NCI-H1105 treated with DMSO at 0.1 percent for 48 hours (cell line): ENCODE measurements around the gene UBN2.
"Not testable (repeated sequence)": the region's sequence is repeated elsewhere in the genome, so short reads cannot be mapped to it uniquely, and the experiment has no call there.

ENCODE experiments used
- DNase-seq: peaks from one replicate; lab custom pipeline; 2025; lab: John Stamatoyannopoulos, UW

The UBN2 gene

DNA sequence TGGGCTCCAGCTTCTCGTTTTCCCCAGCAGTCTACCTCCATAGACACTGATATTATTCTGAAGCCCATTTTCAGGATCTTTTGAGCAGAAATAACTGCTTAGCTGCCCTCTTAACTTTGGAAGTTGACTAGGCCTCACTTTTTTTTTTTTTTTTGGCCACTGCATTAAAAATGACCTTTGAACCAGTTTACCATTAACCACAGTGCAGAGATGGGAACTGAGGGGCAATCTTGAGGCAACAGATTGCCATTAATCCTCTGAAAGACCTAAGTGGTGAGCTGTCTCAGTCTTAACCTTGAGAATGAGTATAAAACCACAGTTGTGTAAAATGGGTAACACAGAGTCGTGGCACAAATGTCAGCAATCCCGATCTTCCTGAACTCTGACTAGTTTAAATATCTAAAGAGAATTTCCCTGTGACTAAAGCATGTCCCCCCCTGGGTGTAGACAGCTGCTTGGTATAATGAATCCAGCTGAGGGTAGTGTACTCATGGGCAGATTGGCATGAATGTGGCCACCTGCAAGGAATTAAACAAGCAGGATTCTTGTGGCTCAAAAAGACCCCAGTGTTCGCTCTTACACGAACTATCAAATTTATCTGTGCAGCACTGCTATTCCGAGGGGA is 64.0 kb downstream of the UBN2 start:
- no peak for DNase-seq

DNA sequence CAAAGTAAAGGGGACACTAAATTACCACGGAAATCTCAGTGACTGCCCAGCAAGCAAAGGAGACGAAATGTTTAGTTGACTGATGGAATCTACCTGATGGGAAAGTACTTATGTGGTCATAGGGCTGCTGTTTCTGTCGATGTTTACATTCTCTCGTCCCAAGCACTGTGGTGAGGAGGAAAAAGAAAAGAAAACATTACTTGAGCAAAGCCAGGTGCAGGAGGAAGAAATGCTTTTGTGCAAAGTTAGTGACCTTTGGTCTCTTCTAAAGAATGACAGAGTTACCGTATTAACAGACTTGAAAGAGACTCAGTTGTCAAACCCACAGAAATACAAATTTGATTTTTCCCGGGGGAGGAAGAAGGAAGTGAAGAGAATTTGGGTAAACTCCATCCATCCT is 66.8 kb downstream of the UBN2 start:
- no peak for DNase-seq

GRCh38 chr7:139299296-139299695 is 68.3 kb downstream of the UBN2 start:
- no peak for DNase-seq

GRCh38 chr7:139300390-139300789 is 69.4 kb downstream of the UBN2 start:
- no peak for DNase-seq

- DNase-seq: no peak
Measured at GRCh38 chr7:139304517-139304916, 73.5 kb downstream of the UBN2 start.

- DNase-seq: no peak
Measured at GRCh38 chr7:139317939-139318505, 87.0 kb downstream of the UBN2 start.

- no peak for DNase-seq
Measured at GRCh38 chr7:139321071-139321745, 90.2 kb downstream of the UBN2 start.

DNA sequence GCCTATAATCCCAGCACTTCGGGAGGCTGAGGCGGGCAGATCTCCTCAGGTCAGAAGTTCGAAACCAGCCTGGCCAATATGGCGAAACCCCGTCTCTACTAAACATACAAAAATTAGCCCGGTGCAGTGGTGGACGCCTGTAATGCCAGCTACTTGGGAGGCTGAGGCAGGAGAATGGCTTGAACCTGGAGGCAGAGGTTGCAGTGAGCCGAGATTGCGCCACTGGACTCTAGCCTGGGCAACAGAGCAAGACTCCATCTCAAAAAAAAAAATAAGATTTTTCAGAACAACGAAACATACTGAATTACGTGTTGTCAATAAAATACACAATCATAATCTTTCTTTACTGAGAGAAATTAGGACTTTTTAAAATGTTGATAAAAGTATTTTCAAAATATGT is 93.7 kb downstream of the UBN2 start:
- DNase-seq: not testable (repeated sequence)

- no peak for DNase-seq
Measured at GRCh38 chr7:139328375-139328774, 97.3 kb downstream of the UBN2 start.

GRCh38 chr7:139329119-139329518 is 98.1 kb downstream of the UBN2 start:
- no peak for DNase-seq

- no peak for DNase-seq
Measured at GRCh38 chr7:139330333-139331030, 99.4 kb downstream of the UBN2 start.

DNA sequence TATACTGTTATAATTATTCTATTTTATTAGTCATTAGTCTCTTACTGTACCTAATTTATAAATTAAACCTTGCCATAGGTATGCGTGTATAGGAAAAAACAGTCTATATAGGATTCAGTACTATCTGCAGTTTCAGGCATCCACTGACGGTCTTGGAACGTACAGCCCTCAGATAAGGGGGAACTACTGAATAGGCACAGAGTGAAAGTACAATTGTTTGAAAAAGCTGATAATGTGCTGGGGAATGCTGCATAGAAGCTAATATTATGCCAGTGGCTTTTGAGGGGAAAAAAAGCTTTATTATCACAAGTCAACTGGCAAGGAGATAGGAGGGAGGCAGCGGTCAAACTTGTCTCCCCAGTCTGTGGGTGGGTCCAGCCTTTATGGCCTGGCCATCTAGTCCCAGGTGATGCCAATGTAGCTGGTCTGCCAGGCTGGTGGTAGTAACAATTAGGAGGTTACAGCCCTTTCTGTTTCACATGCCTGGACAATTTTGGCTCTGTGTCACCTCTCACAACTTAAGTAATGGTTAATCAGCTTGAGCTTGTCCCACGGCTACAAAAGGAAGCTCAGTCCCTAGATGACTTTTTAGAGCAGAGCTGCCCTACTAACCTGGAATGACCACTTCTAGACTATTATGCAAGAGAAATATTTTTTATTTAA is 101.8 kb downstream of the UBN2 start:
- DNase-seq: no peak

DNA sequence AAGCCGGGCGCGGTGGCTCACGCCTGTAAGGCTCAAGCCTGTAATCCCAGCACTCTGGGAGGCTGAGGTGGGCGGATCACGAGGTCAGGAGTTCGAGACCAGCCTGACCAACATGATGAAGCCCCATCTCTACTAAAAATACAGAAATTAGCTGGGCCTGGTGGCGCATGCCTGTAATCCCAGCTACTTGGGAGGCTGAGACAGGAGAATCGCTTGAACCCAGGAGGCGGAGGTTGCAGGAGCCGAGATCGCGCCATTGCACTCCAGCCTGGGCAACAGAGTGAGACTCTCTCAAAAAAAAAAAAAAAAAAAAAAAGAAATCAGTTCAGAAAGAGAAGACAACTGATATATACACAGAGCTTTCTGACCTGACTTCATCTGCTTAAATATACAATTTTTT is 102.4 kb downstream of the UBN2 start:
- not testable (repeated sequence) for DNase-seq

- no peak for DNase-seq
Measured at GRCh38 chr7:139334399-139335150, 103.5 kb downstream of the UBN2 start.

DNA sequence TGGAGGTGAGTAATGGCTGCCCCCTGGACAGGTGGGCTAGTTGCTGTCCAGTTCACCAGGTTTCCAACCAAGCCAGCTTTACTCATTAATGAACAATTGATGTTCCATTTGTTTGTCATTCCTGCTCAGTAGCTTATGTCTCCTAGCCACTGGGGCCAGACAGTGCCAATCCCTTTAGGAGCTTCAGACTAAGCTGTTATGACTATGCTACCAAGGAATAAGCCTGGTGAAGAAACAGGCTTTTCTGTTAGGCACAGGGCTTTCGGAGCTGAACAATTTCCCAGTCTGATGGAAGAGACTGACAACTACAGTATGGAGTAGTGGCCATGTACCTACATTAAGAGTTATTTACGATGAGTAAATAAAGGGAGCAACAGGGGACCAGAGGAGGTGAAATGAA is 108.0 kb downstream of the UBN2 start:
- DNase-seq: no peak

GRCh38 chr7:139339698-139340036 is 108.6 kb downstream of the UBN2 start:
- no peak for DNase-seq

- DNase-seq: peak; percentile 99
Measured at GRCh38 chr7:139340037-139340807, 109.2 kb downstream of the UBN2 start.

DNA sequence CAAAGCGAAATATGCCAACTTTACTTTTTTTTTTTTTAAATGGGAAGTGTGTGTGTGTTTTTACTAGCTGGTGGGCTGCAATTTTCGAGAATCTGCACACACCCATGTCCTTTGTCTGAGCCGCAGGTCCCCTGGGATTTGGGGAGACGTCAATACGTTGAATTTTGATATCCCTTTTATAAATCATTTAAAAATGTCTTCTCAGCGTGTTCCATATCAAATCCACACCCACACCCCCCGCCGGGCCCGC is 109.7 kb downstream of the UBN2 start:
- no peak for DNase-seq

DNA sequence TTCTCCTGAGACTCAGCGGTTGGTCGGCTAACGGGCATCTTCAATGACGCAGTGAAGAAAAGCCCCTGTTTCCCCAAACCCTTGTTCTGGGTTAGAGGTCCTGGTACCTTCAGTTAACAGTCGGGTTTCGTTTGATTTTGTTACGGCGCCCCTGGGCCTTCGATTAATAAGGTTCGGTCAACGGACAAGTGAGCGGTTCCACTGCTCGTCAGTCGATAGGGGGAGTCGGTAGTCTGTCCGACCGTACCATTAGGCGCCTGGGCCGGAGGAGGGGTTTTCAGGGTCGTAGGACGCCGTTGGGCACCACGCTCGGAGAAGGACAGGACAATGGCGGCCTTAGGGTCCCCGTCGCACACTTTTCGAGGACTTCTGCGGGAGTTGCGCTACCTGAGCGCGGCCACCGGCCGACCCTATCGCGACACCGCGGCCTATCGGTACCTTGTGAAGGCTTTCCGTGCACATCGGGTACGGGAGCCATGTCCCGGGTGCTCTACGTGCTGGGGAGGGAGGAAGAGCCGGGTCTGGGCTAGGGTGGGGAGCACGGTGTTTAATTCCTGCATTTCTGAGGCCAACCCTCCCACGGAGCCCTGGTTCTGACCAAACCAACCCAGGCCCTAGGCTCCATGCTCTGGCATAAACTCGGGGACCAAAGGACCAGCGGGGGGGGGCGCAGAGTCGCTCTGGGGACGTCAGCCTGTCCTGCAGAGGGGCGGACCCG is 110.2 kb downstream of the UBN2 start, which contains the start of gene FMC1:
Gene FMC1 (plus strand): TSS at position 280 of the 718 bp plus-strand sequence. CDS start 48 bp downstream, at position 328.
- DNase-seq: peak; percentile 86

DNA sequence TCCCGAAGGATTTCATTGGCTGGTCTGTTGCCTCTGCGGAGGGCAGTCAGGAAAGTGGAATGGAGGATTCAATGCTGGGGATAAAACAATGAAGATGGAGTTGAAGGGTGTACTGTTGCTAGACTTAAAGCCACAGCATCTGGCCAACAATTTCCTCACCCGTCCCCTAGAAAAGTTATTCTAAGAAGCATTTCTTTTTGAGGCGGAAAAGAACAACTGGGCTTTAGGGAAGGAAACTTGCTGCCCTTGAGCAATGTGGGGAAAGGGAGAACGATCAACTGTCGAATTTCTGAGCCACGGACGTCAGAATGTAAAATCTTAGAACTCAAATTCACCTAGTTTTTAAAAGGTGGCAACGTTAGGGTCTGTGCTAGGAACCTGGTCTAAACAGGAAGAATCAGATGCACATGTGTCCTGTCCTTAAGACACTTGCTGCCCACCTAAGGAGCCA is 110.8 kb downstream of the UBN2 start:
- peak; percentile 90 for DNase-seq
